Tibial artery (tissue), 4 donors: ENCODE measurements around the gene ADAMTS17.

Experiments
- DNase-seq, 2 donors: peaks; one replicate each; pipeline ENCODE4 v3.0.0-alpha.2; 2019
- H3K27ac ChIP-seq, 2 donors: fragments of 200-600 bp; sonication (generic) in 1 of 2; 1 replicate in 1 of 2; 2 replicates in 1 of 2; pipeline ENCODE4 v1.5.1; 2018 to 2019; ENCODE audit warnings: mild to moderate bottlenecking in 1 of 2
- H3K27me3 ChIP-seq, 2 donors: fragments of 200-600 bp; sonication (generic) in 1 of 2; one replicate each; pipeline versions ENCODE4 v1.5.1 to v1.6.0; 2016 to 2019
- H3K36me3 ChIP-seq, 3 donors: fragments of 200-600 bp; sonication (generic) in 2 of 3; one replicate each; pipeline ENCODE4 v1.5.1; 2016 to 2019; ENCODE audit warnings: mild to moderate bottlenecking in 2 of 3
- H3K4me1 ChIP-seq, 4 donors: fragments of 200-600 bp; sonication (generic) in 2 of 4; 1 replicate in 3 of 4; 2 replicates in 1 of 4; pipeline ENCODE4 v1.5.1; 2016 to 2019
- H3K4me3 ChIP-seq, 2 donors: fragments of 200-600 bp; sonication (generic) in 1 of 2; 1 replicate in 1 of 2; 2 replicates in 1 of 2; pipeline ENCODE4 v1.5.1; 2018 to 2019; ENCODE audit warnings: mild to moderate bottlenecking in 2 of 2
- H3K9me3 ChIP-seq, 3 donors: fragments of 200-600 bp; sonication (generic) in 1 of 3; one replicate each; pipeline ENCODE4 v1.5.1; 2016 to 2019
- CTCF ChIP-seq, 2 experiments: fragments of 200-600 bp in 1 of 2; fragments of 450-650 bp in 1 of 2; IDR thresholded peaks; one replicate each; pipeline ENCODE4 v1.5.1; 2017 to 2019; ENCODE audit warnings: antibody characterized with exemption in 2 of 2, mild to moderate bottlenecking in 1 of 2, moderate library complexity in 1 of 2
- intact Hi-C: fragments of 100-400 bp; cut with DNase I; formaldehyde crosslinking; loops from one replicate; pipeline ENCODE4 v1.15.0; 2023; ENCODE audit warnings: low total_unique reads

ADAMTS17 gene

GRCh38 chr15:100207053-100207452, 134.7 kb downstream of the ADAMTS17 start:
- Histone ChIP-seq H3K36me3 (no peaks in the 10 kb centered on the region), H3K4me3 (no peak overlapping the region), H3K4me1 (peaks cover 0 to 19% (median 4%) of the 10 kb centered on the region in 4 donors), H3K27me3 (no peaks in the 10 kb centered on the region), H3K9me3 (no peaks in the 10 kb centered on the region), H3K27ac (no peak overlapping the region)
- DNase-seq = no peak
- TF ChIP-seq CTCF (IDR thresholded peaks at IDR 0.05) = no peak
- intact Hi-C loops = no loop called here

- intact Hi-C loops = no loop called here
- DNase-seq = peak in 1 of 2 donors; percentile 12
- Histone ChIP-seq H3K4me1 (peaks cover 0 to 19% (median 4%) of the 10 kb centered on the region in 4 donors), H3K4me3 (no peak overlapping the region), H3K36me3 (no peaks in the 10 kb centered on the region), H3K9me3 (no peaks in the 10 kb centered on the region), H3K27me3 (no peaks in the 10 kb centered on the region), H3K27ac (no peak overlapping the region)
- TF ChIP-seq CTCF (IDR thresholded peaks at IDR 0.05) = no peak
These were observed 135.1 kb downstream of the ADAMTS17 start for GRCh38 chr15:100206643-100207042.

- no peaks in the 10 kb centered on the region for H3K27me3 ChIP-seq
- no peaks in the 10 kb centered on the region for H3K36me3 ChIP-seq
- intact Hi-C loops = no loop called here
- no peak for TF ChIP-seq CTCF (IDR thresholded peaks at IDR 0.05)
- DNase-seq = peak in 1 of 2 donors; percentile 47
- no peak overlapping the region for H3K27ac ChIP-seq
- H3K4me1 ChIP-seq = peaks cover 0 to 19% (median 4%) of the 10 kb centered on the region in 4 donors
- no peak overlapping the region for H3K4me3 ChIP-seq
- no peaks in the 10 kb centered on the region for H3K9me3 ChIP-seq
These were observed 136.1 kb downstream of the ADAMTS17 start for GRCh38 chr15:100205549-100206295.

GRCh38 chr15:100204771-100205170, 137.0 kb downstream of the ADAMTS17 start:
- Histone ChIP-seq H3K4me3 (no peak overlapping the region), H3K27me3 (no peaks in the 10 kb centered on the region), H3K27ac (no peak overlapping the region), H3K4me1 (peaks cover 0 to 19% (median 4%) of the 10 kb centered on the region in 4 donors), H3K9me3 (no peaks in the 10 kb centered on the region), H3K36me3 (no peaks in the 10 kb centered on the region)
- no peak for DNase-seq
- no peak for TF ChIP-seq CTCF (IDR thresholded peaks at IDR 0.05)
- intact Hi-C loops = no loop called here

GRCh38 chr15:100204211-100204610, 137.6 kb downstream of the ADAMTS17 start:
- Histone ChIP-seq H3K4me1 (peaks cover 0 to 14% (median 4%) of the 10 kb centered on the region in 4 donors), H3K27me3 (no peaks in the 10 kb centered on the region), H3K27ac (no peak overlapping the region), H3K9me3 (no peaks in the 10 kb centered on the region), H3K36me3 (no peaks in the 10 kb centered on the region), H3K4me3 (no peak overlapping the region)
- no peak for DNase-seq
- TF ChIP-seq CTCF (IDR thresholded peaks at IDR 0.05) = no peak
- intact Hi-C loops = no loop called here
